ENCODE data around the gene RAB3A.
A peak's percentile ranks its signal among the peaks of the same experiment; 100 is the strongest.

RAB3A gene

DNA sequence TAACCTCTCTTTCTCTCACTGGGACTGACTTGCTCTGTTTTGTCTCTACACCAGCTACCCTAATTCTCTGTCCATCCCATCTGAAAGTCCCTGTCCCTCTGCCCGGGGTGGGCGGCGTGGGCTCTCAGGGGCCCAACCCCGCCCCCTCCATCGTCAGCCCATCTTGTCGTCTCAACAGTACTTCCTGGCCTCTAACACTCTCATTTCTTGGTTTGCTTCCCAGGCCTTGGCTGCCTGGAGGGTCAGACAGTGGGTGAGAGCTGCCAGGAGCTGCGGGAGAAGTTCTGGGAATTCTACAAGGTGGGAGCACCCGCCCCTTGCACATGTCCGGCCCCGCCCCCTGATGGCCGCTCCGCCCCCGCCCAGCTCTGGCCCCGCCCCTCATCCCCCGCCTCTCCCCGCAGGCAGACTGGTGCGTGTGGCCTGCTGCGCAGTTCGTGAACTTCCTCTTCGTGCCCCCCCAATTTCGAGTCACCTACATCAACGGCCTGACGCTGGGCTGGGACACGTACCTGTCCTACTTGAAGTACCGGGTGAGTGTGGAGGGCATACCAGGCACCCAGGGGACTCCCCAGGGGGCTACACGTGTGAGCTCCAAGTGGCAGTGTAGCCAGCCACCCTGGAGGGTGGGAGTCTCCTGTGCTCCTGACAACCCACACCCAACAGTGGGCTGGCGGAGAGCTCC is 9.1 kb downstream of the RAB3A start:
- H3K4me3 ChIP-seq (ENCODE audit: low read depth, low read length): no peak overlapping the region
- no peak for DNase-seq (ENCODE audit: low read depth)
- TF ChIP-seq, protein P1, sequence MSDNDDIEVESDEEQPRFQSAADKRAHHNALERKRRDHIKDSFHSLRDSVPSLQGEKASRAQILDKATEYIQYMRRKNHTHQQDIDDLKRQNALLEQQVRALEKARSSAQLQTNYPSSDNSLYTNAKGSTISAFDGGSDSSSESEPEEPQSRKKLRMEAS (IDR thresholded peaks at IDR 0.05; ENCODE audit: low read depth, low read length): no peak
- TF ChIP-seq CTCF (IDR thresholded peaks at IDR 0.05; ENCODE audit: low read depth, low read length) (no peak), MYC (IDR thresholded peaks at IDR 0.05; ENCODE audit: low read depth, low read length) (no peak)

- DNase-seq (ENCODE audit: low read depth): no peak
- H3K4me3 ChIP-seq (ENCODE audit: low read depth, low read length): peak overlapping the region; percentile 69
- no peak for TF ChIP-seq CTCF (IDR thresholded peaks at IDR 0.05; ENCODE audit: low read depth, low read length)
- TF ChIP-seq, protein P1 (IDR thresholded peaks at IDR 0.05; ENCODE audit: low read depth, low read length): no peak
- TF ChIP-seq MYC (IDR thresholded peaks at IDR 0.05; ENCODE audit: low read depth, low read length): no peak
- no peak for TF ChIP-seq POLR2A (IDR thresholded peaks at IDR 0.05; ENCODE audit: extremely low read depth, insufficient read length)
Observed at GRCh38 chr19:18194181-18194530, 9.7 kb downstream of the RAB3A start.

GRCh38 chr19:18193388-18194180 is 10.3 kb downstream of the RAB3A start:
- TF ChIP-seq MYC (IDR thresholded peaks at IDR 0.05; ENCODE audit: low read depth, low read length) (no peak), POLR2A (IDR thresholded peaks at IDR 0.05; ENCODE audit: extremely low read depth, insufficient read length) (no peak), CTCF (IDR thresholded peaks at IDR 0.05; ENCODE audit: low read depth, low read length) (no peak)
- TF ChIP-seq, protein P1 (IDR thresholded peaks at IDR 0.05; ENCODE audit: low read depth, low read length): no peak
- peak overlapping the region; percentile 69 for H3K4me3 ChIP-seq (ENCODE audit: low read depth, low read length)
- peak; percentile 27 for DNase-seq (ENCODE audit: low read depth)

DNA sequence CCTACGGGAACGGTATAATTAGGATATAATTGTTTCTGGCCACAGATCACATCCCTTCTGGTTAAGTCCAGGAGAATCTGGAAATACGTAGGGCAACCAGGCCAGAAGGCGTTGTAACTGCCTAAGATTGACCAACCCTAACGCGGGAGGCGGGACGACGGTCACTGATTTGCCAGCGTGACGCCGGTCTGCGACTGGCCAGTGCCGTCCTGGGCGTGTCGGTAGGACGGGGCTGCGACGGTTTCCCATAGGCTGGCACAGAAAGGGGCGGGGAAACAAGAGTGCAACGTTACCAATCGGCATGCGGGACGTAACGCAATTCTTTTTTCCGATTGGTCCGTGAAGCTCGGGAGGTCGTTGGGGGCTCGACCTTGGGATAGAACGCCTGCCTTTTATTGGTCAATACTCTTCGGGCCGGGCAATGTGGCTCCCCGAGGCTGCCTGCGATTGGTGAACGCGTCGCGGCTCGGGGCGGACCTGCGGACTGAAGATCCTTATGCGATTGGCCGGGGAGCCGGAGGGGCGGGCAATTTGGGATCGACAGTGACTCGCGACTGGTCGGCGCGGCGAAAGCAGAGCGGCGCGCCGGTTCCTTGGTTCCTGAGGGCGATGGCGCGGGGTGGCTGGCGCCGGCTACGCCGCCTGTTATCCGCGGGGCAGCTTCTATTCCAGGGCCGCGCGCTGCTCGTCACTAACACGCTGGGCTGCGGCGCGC is 11.0 kb downstream of the RAB3A start, which contains the start of gene MPV17L2:
TSS of gene MPV17L2 (plus strand) at position 546 of the 715 bp plus-strand sequence. CDS start at position 610, 64 bp downstream.
- H3K4me3 ChIP-seq (ENCODE audit: low read depth, low read length): peak within 1 kb of the TSS; percentile 69
- TF ChIP-seq POLR2A (IDR thresholded peaks at IDR 0.05; ENCODE audit: extremely low read depth, insufficient read length): peak; percentile 41
- TF ChIP-seq, protein P1 (IDR thresholded peaks at IDR 0.05; ENCODE audit: low read depth, low read length): no peak
- DNase-seq (ENCODE audit: low read depth): peak; percentile 100

- peak overlapping the region; percentile 63 for H3K4me3 ChIP-seq (ENCODE audit: low read depth, low read length)
- no peak for TF ChIP-seq MYC (IDR thresholded peaks at IDR 0.05; ENCODE audit: low read depth, low read length)
- no peak for DNase-seq (ENCODE audit: low read depth)
Observed at GRCh38 chr19:18191640-18192062, 12.2 kb downstream of the RAB3A start.

GRCh38 chr19:18190278-18190677 is 13.6 kb downstream of the RAB3A start:
- TF ChIP-seq CTCF (IDR thresholded peaks at IDR 0.05; ENCODE audit: low read depth, low read length) (no peak), MYC (IDR thresholded peaks at IDR 0.05; ENCODE audit: low read depth, low read length) (no peak), POLR2A (IDR thresholded peaks at IDR 0.05; ENCODE audit: extremely low read depth, insufficient read length) (no peak)
- TF ChIP-seq, protein P1 (IDR thresholded peaks at IDR 0.05; ENCODE audit: low read depth, low read length): no peak
- no peak overlapping the region for H3K4me3 ChIP-seq (ENCODE audit: low read depth, low read length)
- DNase-seq (ENCODE audit: low read depth): no peak

Measured in NB4 (cell line).